GM12865 (cell line): ENCODE results near the gene NAMPT.

Source experiments
- DNase-seq: peaks from one replicate; pipeline ENCODE4 v3.0.0; 2010; ENCODE audit warnings: low read depth
- H3K4me3 ChIP-seq: 2 replicates; pipeline ENCODE4 v1.5.1; 2011; ENCODE audit warnings: mild to moderate bottlenecking, low read depth, low read length, control low read depth
- CTCF ChIP-seq: IDR thresholded peaks from 2 replicates; pipeline ENCODE4 v1.5.1; 2011; ENCODE audit warnings: low read length, control low read depth, low read depth, inconsistent platforms; ENCODE audit not compliant: insufficient read depth; ENCODE audit errors: missing control alignments

Gene NAMPT

GRCh38 chr7:106270122-106270977 is 14.4 kb downstream of the NAMPT start:
- no peak for DNase-seq
- H3K4me3 ChIP-seq = no peak overlapping the region
- no peak for TF ChIP-seq CTCF

- no peak for DNase-seq
- H3K4me3 ChIP-seq = no peak overlapping the region
- TF ChIP-seq CTCF = no peak
These were observed 15.4 kb downstream of the NAMPT start for GRCh38 chr7:106269254-106269961.

GRCh38 chr7:106265133-106265532 is 19.6 kb downstream of the NAMPT start:
- H3K4me3 ChIP-seq = no peak overlapping the region
- TF ChIP-seq CTCF = no peak
- DNase-seq = no peak

GRCh38 chr7:106262221-106262881 is 22.4 kb downstream of the NAMPT start:
- TF ChIP-seq CTCF = no peak
- DNase-seq = no peak
- no peak overlapping the region for H3K4me3 ChIP-seq

- H3K4me3 ChIP-seq = no peak overlapping the region
- no peak for TF ChIP-seq CTCF
- DNase-seq = peak; percentile 42
These were observed 24.6 kb downstream of the NAMPT start for GRCh38 chr7:106260136-106260561.

- no peak for TF ChIP-seq CTCF
- no peak overlapping the region for H3K4me3 ChIP-seq
- DNase-seq = no peak
These were observed 26.0 kb downstream of the NAMPT start for GRCh38 chr7:106258789-106259188.
